Adrenal gland (tissue), 12 donors: ENCODE results near the gene CCDC146. TPM values are rescaled to one million over a fixed set of nuclear protein-coding genes. Genes with fewer than 3 reads are reported as not detected.

Source experiments
- DNase-seq, 7 donors: peaks; one replicate each; pipeline ENCODE4 v3.0.0-alpha.2; 2019 to 2020
- H3K27ac ChIP-seq, 5 donors: fragments of 200-600 bp; sonication (generic) in 4 of 5; 1 replicate in 3 of 5; 2 replicates in 2 of 5; pipeline versions ENCODE4 v1.5.1 to v1.8.0; 2016 to 2020; ENCODE audit warnings: mild to moderate bottlenecking in 1 of 5
- H3K27me3 ChIP-seq: fragments of 200-600 bp; 2 replicates; pipeline ENCODE4 v1.8.0; 2021
- H3K36me3 ChIP-seq, 2 donors: fragments of 200-600 bp; replicated peaks in 1 of 2; 1 replicate in 1 of 2; 2 replicates in 1 of 2; pipeline versions ENCODE4 v1.5.1 to v1.8.0; 2018 to 2022
- H3K4me1 ChIP-seq, 2 donors: fragments of 200-600 bp; replicated peaks in 1 of 2; 1 replicate in 1 of 2; 2 replicates in 1 of 2; pipeline versions ENCODE4 v1.5.1 to v1.8.0; 2018 to 2021
- H3K4me3 ChIP-seq, 4 donors: fragments of 200-600 bp; sonication (generic) in 3 of 4; one replicate each; pipeline ENCODE4 v1.5.1; 2016 to 2018
- H3K9me3 ChIP-seq, 3 donors: fragments of 200-600 bp; sonication (generic) in 1 of 3; replicated peaks in 1 of 3; 1 replicate in 2 of 3; 2 replicates in 1 of 3; pipeline versions ENCODE4 v1.5.1 to v1.8.0; 2016 to 2021
- POLR2A ChIP-seq, 2 donors: fragments of 450-650 bp; IDR thresholded peaks; one replicate each; pipeline ENCODE4 v1.6.1; 2017; ENCODE audit warnings: antibody characterized with exemption in 2 of 2, mild to moderate bottlenecking in 2 of 2, moderate library complexity in 1 of 2
- WGBS, 4 donors: extraction: QIAGEN DNeasy Blood & Tissue Kit in 2 of 4; methylation state at CpG; one replicate each; pipeline versions ENCODE4 v1.1.5 to v1.1.7; 2013 to 2017; 5-methylcytosine and 5-hydroxymethylcytosine counted together
- intact Hi-C, 2 donors: fragments of 100-400 bp; cut with DNase I; formaldehyde crosslinking; loops; one replicate each; pipeline versions ENCODE4 v1.14.1 to v1.15.0; 2022 to 2023
- polyA plus RNA-seq, 3 donors: library from polyadenylated mRNA; stranded (reverse); fragments of 200-250 nt in 2 of 3; fragments of 350-450 nt in 1 of 3; fragmentation: Illumina TruSeq in 1 of 3; extraction: RNeasy Lipid Tissue Mini Kit (QIAGEN cat#74804) in 1 of 3; gene quantifications; one replicate each; pipeline ENCODE4 v1.2.3, GENCODE V29; 2013 to 2014
- total RNA-seq, 9 donors: library from RNA; depleted of rRNA in 4 of 9; stranded (reverse); fragments of >200 nt in 4 of 9; fragments of 120-200 nt in 1 of 9; fragmentation: NEBNext Ultra II Directional in 1 of 9; extraction: Animal tissue kit (Norgen Biotek cat#: 25700) in 1 of 9; gene quantifications; one replicate each; pipeline versions ENCODE4 v1.1.0 to v1.2.4, GENCODE V29; 2013 to 2023
- TF ChIP-seq, protein P1 (sequence below), 6 experiments: fragments of 450-650 bp in 4 of 6; fragments of 200-600 bp in 2 of 6; sonication (generic) in 1 of 6; IDR thresholded peaks; 1 replicate in 5 of 6; 2 replicates in 1 of 6; pipeline versions ENCODE4 v1.5.1 to v1.8.0; 2016 to 2021; ENCODE audit warnings: antibody characterized with exemption in 6 of 6, mild to moderate bottlenecking in 2 of 6, moderate library complexity in 1 of 6
- donor health status: healthy with polysubstance abuse.
- donor health status: Bipolar disorder and iron deficiency.
- donor health status: DM: yes; HTN: yes; CAD: no.
- donor health status: DM: no; HTN: no; CAD: no.
- donor health status: DM: no; HTN: no; CAD: no.
- donor health status: DM: yes; HTN: yes; CAD: no.

Gene CCDC146
- total and polyA plus RNA-seq, 12 donors = 0.79 to 8.7 (median 5.1) TPM

DNA sequence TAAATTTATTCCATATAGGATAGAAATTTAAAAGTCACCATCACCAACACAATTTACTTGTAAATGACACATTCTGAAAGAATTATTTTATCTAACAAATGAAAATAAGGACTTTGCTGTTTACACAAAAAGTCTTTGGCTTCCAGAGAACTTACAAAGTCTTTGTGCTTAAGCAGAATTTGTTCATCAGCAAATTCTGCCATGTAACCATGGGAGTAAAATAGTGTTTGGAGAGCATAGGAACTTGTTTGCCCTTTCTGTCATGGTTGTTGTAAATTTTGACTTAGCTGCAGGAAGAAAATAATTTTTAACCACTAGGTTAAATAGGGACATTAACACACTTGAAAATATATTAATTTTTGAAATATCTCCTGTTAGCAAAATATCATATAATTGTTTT lies 62.0 kb downstream of the CCDC146 start:
- Histone ChIP-seq H3K4me3 (no peak overlapping the region), H3K4me1 (peaks cover 11 to 17% of the 10 kb centered on the region in 2 donors), H3K36me3 (no peaks in the 10 kb centered on the region), H3K9me3 (no peaks in the 10 kb centered on the region), H3K27me3 (no peaks in the 10 kb centered on the region), H3K27ac (no peak overlapping the region)
- intact Hi-C loops = no loop called here
- DNase-seq = no peak
- no peak for TF ChIP-seq POLR2A (IDR thresholded peaks at IDR 0.05)
- TF ChIP-seq, protein P1, sequence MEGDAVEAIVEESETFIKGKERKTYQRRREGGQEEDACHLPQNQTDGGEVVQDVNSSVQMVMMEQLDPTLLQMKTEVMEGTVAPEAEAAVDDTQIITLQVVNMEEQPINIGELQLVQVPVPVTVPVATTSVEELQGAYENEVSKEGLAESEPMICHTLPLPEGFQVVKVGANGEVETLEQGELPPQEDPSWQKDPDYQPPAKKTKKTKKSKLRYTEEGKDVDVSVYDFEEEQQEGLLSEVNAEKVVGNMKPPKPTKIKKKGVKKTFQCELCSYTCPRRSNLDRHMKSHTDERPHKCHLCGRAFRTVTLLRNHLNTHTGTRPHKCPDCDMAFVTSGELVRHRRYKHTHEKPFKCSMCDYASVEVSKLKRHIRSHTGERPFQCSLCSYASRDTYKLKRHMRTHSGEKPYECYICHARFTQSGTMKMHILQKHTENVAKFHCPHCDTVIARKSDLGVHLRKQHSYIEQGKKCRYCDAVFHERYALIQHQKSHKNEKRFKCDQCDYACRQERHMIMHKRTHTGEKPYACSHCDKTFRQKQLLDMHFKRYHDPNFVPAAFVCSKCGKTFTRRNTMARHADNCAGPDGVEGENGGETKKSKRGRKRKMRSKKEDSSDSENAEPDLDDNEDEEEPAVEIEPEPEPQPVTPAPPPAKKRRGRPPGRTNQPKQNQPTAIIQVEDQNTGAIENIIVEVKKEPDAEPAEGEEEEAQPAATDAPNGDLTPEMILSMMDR (IDR thresholded peaks at IDR 0.05) = peak in 1 of 6 experiments; percentile 1

DNA sequence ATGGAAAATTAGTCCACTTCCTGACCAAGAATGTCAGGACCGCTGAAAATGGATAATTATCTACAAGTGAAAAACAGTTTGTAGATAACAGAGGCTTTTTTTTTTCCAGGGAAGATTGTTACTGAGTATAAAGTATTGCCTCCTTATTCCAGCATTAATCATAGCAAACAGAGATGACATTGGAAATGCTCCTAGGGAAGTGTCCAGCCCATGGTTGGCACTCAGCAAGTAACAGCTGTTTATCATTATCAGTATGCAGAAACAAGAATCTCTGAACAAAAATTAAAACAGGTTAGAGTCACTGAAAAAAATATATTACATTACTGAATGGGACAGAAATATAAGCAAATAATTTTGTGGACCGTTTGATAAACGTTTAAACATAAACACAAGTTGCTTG lies 62.6 kb downstream of the CCDC146 start:
- TF ChIP-seq, protein P1 (IDR thresholded peaks at IDR 0.05) = no peak
- Histone ChIP-seq H3K4me1 (peaks cover 11 to 17% of the 10 kb centered on the region in 2 donors), H3K36me3 (no peaks in the 10 kb centered on the region), H3K27ac (no peak overlapping the region), H3K27me3 (no peaks in the 10 kb centered on the region), H3K4me3 (no peak overlapping the region), H3K9me3 (no peaks in the 10 kb centered on the region)
- peak in 1 of 7 donors; percentile 10 for DNase-seq
- 41 to 46% (median 43%) methylated on average over 3 of the region's 3 CpGs for WGBS, 4 donors
- intact Hi-C loops = no loop called here

DNA sequence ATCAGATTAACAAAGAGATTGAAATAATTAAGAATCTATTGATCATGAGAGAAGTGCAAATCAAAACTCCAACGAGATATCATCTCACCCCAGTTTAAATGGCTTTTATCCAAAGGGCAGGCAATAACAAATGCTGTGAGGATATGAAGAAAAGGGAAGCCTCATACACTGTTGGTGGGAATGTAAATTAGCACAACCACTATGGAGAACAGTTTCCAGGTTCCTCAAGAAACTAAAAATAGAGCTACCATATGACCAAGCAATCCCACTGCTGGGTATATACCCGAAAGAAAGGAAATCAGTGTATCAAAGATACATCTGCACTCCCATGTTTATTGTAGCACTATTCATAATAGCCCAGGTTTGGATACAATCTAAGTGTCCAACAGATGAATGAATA lies 63.5 kb downstream of the CCDC146 start:
- Histone ChIP-seq H3K27me3 (no peaks in the 10 kb centered on the region), H3K27ac (no peak overlapping the region), H3K9me3 (no peaks in the 10 kb centered on the region), H3K36me3 (no peaks in the 10 kb centered on the region), H3K4me1 (peaks cover 11 to 17% of the 10 kb centered on the region in 2 donors), H3K4me3 (no peak overlapping the region)
- TF ChIP-seq, protein P1 (IDR thresholded peaks at IDR 0.05) = no peak
- TF ChIP-seq POLR2A (IDR thresholded peaks at IDR 0.05) = no peak
- intact Hi-C loops = no loop called here
- 76 to 83% (median 78%) methylated on average over 2 of the region's 2 CpGs for WGBS, 4 donors
- DNase-seq = no peak

DNA sequence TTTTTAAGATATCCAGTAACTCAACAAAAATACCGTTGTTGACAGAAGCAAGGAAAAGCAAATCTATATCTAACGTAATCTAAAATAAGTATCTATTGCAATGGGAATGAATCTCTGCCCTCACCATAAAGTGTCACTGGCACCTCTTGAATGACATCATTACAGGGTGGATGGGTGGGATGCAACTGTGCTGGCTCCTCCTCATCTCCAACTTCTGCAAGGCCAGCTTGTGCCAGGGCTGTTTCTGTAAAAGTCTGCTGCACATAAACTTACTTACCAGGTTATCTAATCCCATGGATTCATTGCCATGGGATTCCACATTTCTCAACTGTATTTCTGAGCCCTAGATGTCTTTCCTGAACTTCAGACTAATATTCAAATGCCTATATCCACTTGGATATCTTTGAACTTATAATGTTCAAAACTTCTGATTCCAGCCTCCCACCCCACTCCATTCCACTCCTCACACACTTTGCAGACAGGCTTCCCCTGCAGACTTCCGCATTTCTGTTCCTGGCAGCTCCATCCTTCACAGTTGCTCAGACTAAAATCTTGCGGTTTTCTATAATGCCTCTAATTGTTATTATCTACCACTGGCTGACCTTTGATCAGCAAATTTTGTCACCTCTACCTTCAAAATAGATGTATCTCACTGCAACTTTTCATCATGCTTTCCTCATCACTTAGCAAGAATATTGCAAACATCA lies 66.5 kb downstream of the CCDC146 start:
- Histone ChIP-seq H3K4me1 (peaks cover 11 to 17% of the 10 kb centered on the region in 2 donors), H3K4me3 (no peak overlapping the region), H3K27ac (no peak overlapping the region), H3K9me3 (no peaks in the 10 kb centered on the region), H3K27me3 (no peaks in the 10 kb centered on the region), H3K36me3 (no peaks in the 10 kb centered on the region)
- DNase-seq = no peak
- intact Hi-C loops = no loop called here
- WGBS, 4 donors = 80 to 86% (median 84%) methylated on average over 4 of the region's 4 CpGs
- TF ChIP-seq, protein P1 (IDR thresholded peaks at IDR 0.05) = no peak
- TF ChIP-seq POLR2A (IDR thresholded peaks at IDR 0.05) = no peak
